Glutamatergic neuron (in vitro differentiated cells): ENCODE results near the gene MVB12B. TPM values are rescaled to one million over a fixed set of nuclear protein-coding genes. Genes with fewer than 3 reads are reported as not detected.

ENCODE experiments used
- DNase-seq: peaks from one replicate; pipeline ENCODE4 v3.0.0; 2022
- H3K27ac Mint-ChIP-seq: one replicate; pipeline ENCODE4 v1.8.0; 2020; ENCODE audit warnings: mild to moderate bottlenecking, mixed read lengths, inconsistent platforms; ENCODE audit not compliant: unreplicated experiment
- H3K27me3 Mint-ChIP-seq: one replicate; pipeline ENCODE4 v1.8.0; 2020; ENCODE audit warnings: mild to moderate bottlenecking, moderate library complexity, mixed read lengths, inconsistent platforms; ENCODE audit not compliant: unreplicated experiment
- H3K36me3 Mint-ChIP-seq: one replicate; pipeline ENCODE4 v1.8.0; 2020; ENCODE audit warnings: mild to moderate bottlenecking, mixed read lengths, inconsistent platforms; ENCODE audit not compliant: unreplicated experiment
- H3K4me1 Mint-ChIP-seq: one replicate; pipeline ENCODE4 v1.8.0; 2020; ENCODE audit warnings: mild to moderate bottlenecking, low read depth, mixed read lengths, inconsistent platforms; ENCODE audit not compliant: unreplicated experiment
- H3K4me3 Mint-ChIP-seq: one replicate; pipeline ENCODE4 v1.8.0; 2020; ENCODE audit warnings: mild to moderate bottlenecking, mixed read lengths, inconsistent platforms; ENCODE audit not compliant: unreplicated experiment
- H3K9me3 Mint-ChIP-seq: one replicate; pipeline ENCODE4 v1.8.0; 2020; ENCODE audit warnings: mild to moderate bottlenecking, moderate library complexity, mixed read lengths, inconsistent platforms; ENCODE audit not compliant: unreplicated experiment
- total RNA-seq: library from RNA; stranded (reverse); fragmentation: NEBNext Ultra II Directional; extraction: Animal tissue kit (Norgen Biotek cat#: 25700); gene quantifications from one replicate; pipeline ENCODE4 v1.2.1, GENCODE V29; 2021; ENCODE audit not compliant: unreplicated experiment
- TF ChIP-seq, protein P1 (sequence below): fragments of 200-600 bp; sonication (generic); IDR thresholded peaks from one replicate; pipeline ENCODE4 v1.5.0; 2021; ENCODE audit not compliant: partially characterized antibody, unreplicated experiment

The MVB12B gene
- total RNA-seq, 1 donor from 2014 or later: 41.1 TPM

GRCh38 chr9:126439883-126440653, 113.4 kb downstream of the MVB12B start:
- TF ChIP-seq, protein P1, sequence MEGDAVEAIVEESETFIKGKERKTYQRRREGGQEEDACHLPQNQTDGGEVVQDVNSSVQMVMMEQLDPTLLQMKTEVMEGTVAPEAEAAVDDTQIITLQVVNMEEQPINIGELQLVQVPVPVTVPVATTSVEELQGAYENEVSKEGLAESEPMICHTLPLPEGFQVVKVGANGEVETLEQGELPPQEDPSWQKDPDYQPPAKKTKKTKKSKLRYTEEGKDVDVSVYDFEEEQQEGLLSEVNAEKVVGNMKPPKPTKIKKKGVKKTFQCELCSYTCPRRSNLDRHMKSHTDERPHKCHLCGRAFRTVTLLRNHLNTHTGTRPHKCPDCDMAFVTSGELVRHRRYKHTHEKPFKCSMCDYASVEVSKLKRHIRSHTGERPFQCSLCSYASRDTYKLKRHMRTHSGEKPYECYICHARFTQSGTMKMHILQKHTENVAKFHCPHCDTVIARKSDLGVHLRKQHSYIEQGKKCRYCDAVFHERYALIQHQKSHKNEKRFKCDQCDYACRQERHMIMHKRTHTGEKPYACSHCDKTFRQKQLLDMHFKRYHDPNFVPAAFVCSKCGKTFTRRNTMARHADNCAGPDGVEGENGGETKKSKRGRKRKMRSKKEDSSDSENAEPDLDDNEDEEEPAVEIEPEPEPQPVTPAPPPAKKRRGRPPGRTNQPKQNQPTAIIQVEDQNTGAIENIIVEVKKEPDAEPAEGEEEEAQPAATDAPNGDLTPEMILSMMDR: no peak
- H3K27me3 Mint-ChIP-seq: no peaks in the 10 kb centered on the region
- H3K36me3 Mint-ChIP-seq: no peaks in the 10 kb centered on the region
- H3K4me3 Mint-ChIP-seq: no peak overlapping the region
- H3K27ac Mint-ChIP-seq: peak overlapping the region; percentile 92
- no peak for DNase-seq
- peaks cover 30% of the 10 kb centered on the region for H3K4me1 Mint-ChIP-seq
- H3K9me3 Mint-ChIP-seq: no peaks in the 10 kb centered on the region

GRCh38 chr9:126440940-126441339, 114.3 kb downstream of the MVB12B start:
- Mint-ChIP-seq H3K36me3 (no peaks in the 10 kb centered on the region), H3K9me3 (no peaks in the 10 kb centered on the region), H3K27ac (peak overlapping the region; percentile 92), H3K4me3 (peak overlapping the region; percentile 12), H3K27me3 (no peaks in the 10 kb centered on the region), H3K4me1 (peaks cover 28% of the 10 kb centered on the region)
- DNase-seq: peak; percentile 51
- TF ChIP-seq, protein P1: no peak

GRCh38 chr9:126442636-126443035, 116.0 kb downstream of the MVB12B start:
- Mint-ChIP-seq H3K4me1 (peaks cover 25% of the 10 kb centered on the region), H3K27me3 (no peaks in the 10 kb centered on the region), H3K36me3 (no peaks in the 10 kb centered on the region), H3K27ac (no peak overlapping the region), H3K9me3 (no peaks in the 10 kb centered on the region), H3K4me3 (no peak overlapping the region)
- no peak for DNase-seq
- TF ChIP-seq, protein P1: no peak

DNA sequence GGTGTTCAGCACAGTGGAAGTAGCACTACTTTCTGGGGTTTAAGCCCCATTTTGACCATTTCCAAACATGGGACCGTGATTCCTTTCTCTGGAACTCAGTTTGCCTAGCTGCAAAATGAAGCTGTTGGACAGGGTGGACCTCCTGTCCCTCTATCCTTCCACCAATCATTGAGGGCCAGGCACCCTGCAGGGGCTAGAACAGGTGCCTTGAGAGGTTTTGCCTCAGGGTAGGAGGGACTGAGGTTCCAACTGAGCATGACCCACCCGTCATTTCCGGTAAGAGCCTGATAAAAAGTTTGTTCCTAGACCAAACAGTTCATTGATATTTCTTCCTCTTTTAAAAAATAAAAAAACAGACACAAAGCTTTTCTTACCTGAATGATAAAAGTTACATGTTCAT, 116.5 kb downstream of the MVB12B start:
- no peak for DNase-seq
- Mint-ChIP-seq H3K4me3 (no peak overlapping the region), H3K36me3 (no peaks in the 10 kb centered on the region), H3K27me3 (no peaks in the 10 kb centered on the region), H3K27ac (no peak overlapping the region), H3K4me1 (peaks cover 28% of the 10 kb centered on the region), H3K9me3 (peaks cover under 1% of the 10 kb centered on the region)
- TF ChIP-seq, protein P1: no peak

- Mint-ChIP-seq H3K27ac (no peak overlapping the region), H3K36me3 (no peaks in the 10 kb centered on the region), H3K27me3 (peaks cover 9% of the 10 kb centered on the region), H3K9me3 (peaks cover 9% of the 10 kb centered on the region), H3K4me3 (peak overlapping the region; percentile 20), H3K4me1 (peaks cover 40% of the 10 kb centered on the region)
- TF ChIP-seq, protein P1: no peak
- no peak for DNase-seq
Measured at GRCh38 chr9:126448136-126448535, 121.5 kb downstream of the MVB12B start.
